Ovary (tissue), 3 donors: Measurements from ENCODE around the gene MAFB.

Experiments used
- POLR2A ChIP-seq: fragments of 450-650 bp; IDR thresholded peaks from one replicate; pipeline ENCODE4 v1.6.1; 2017; ENCODE audit warnings: antibody characterized with exemption, mild to moderate bottlenecking, moderate library complexity
- TF ChIP-seq, protein P1 (sequence below), 3 donors: fragments of 450-650 bp in 2 of 3; fragments of 200-600 bp in 1 of 3; IDR thresholded peaks; one replicate each; pipeline versions ENCODE4 v1.5.1 to v1.8.0; 2016 to 2022; ENCODE audit warnings: antibody characterized with exemption in 3 of 3, mild to moderate bottlenecking in 1 of 3
- donor health status: DM: no; HTN: no; CAD: no.

GRCh38 chr20:40678286-40678875 lies 10.7 kb downstream of the MAFB start:
- no peak for TF ChIP-seq POLR2A
- TF ChIP-seq, protein P1, sequence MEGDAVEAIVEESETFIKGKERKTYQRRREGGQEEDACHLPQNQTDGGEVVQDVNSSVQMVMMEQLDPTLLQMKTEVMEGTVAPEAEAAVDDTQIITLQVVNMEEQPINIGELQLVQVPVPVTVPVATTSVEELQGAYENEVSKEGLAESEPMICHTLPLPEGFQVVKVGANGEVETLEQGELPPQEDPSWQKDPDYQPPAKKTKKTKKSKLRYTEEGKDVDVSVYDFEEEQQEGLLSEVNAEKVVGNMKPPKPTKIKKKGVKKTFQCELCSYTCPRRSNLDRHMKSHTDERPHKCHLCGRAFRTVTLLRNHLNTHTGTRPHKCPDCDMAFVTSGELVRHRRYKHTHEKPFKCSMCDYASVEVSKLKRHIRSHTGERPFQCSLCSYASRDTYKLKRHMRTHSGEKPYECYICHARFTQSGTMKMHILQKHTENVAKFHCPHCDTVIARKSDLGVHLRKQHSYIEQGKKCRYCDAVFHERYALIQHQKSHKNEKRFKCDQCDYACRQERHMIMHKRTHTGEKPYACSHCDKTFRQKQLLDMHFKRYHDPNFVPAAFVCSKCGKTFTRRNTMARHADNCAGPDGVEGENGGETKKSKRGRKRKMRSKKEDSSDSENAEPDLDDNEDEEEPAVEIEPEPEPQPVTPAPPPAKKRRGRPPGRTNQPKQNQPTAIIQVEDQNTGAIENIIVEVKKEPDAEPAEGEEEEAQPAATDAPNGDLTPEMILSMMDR (IDR thresholded peaks at IDR 0.05) = no peak
